Erythroblast (primary cell): Measurements from ENCODE around the gene COL11A1.
"Not testable (repeated sequence)": the region's sequence is repeated elsewhere in the genome, so short reads cannot be mapped to it uniquely, and the experiment has no call there.

Experiments used
- DNase-seq, 2 experiments: peaks; one replicate each; lab custom pipeline; 2025; lab: John Stamatoyannopoulos, UW
- GATA1 ChIP-seq: IDR thresholded peaks from 2 replicates; pipeline ENCODE4 v1.6.1; 2011; ENCODE audit warnings: low read depth, mild to moderate bottlenecking, control low read depth, low read length, moderate library complexity
- POLR2A ChIP-seq: IDR thresholded peaks from 2 replicates; pipeline ENCODE4 v1.6.1; 2011; ENCODE audit warnings: mild to moderate bottlenecking, low read length

COL11A1 gene

DNA sequence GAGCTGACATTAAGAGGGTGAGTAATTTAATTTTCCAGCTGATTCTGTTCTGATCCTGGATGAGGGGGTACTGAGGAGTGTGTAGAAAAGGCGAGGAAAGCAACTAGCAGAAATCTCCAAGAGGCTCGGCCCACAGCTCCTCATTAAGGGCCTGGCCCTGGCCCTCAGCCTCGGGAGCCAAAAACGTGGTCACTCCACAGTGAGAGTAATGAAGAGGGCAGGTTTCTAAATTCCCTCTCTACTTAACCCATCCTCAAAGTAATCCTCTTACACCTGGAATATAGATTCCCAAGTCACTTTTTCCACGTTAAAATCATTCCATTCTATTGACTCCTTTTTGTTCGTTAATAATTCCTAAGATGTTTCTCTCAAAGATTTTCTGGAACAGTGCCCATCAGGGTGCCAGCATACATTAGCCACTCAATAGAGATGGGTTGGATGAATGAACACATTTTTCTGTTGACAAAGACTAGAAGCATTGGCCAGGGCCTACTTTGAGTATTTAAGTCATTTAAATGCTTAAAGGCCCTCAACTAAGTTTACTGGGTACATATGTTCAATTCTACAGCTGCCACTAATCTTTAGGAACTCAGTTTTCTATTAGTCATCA lies 1.1 kb upstream of the COL11A1 start:
- no peak for DNase-seq
- TF ChIP-seq GATA1, result no peak
- TF ChIP-seq POLR2A, result no peak

DNA sequence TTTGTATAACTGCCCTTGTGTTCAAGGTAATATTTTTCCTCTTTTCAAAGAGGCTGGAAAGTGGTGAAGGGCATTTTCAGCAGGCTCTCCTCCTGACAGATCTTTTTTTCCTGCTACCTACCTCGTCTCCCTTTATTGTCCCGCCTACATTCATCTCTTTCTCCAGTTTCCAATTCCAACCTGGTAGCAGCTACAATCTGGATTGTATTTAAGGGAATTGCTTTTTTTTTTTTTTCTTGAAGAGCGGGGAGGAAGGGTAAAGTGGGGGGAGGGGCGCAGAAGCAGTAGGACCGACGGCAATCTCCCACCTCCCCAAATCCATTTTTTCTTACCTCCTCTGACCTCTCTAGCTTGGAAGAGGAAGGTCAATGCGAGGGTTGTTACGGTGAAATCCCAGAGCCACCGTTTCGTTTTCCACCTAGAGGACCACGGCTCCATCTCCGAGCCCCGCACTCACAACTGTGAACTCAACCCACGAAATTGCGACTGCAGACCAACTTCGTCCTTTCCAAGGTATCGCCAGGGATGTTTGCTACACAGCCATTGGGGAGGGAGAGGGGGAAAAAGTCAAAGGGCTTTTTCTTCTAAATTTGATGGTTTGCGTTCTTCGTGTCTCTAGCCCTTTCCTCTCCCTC lies 464 bp downstream of the COL11A1 start:
- DNase-seq, result no peak
- TF ChIP-seq GATA1, result no peak
- TF ChIP-seq POLR2A, result no peak

DNA sequence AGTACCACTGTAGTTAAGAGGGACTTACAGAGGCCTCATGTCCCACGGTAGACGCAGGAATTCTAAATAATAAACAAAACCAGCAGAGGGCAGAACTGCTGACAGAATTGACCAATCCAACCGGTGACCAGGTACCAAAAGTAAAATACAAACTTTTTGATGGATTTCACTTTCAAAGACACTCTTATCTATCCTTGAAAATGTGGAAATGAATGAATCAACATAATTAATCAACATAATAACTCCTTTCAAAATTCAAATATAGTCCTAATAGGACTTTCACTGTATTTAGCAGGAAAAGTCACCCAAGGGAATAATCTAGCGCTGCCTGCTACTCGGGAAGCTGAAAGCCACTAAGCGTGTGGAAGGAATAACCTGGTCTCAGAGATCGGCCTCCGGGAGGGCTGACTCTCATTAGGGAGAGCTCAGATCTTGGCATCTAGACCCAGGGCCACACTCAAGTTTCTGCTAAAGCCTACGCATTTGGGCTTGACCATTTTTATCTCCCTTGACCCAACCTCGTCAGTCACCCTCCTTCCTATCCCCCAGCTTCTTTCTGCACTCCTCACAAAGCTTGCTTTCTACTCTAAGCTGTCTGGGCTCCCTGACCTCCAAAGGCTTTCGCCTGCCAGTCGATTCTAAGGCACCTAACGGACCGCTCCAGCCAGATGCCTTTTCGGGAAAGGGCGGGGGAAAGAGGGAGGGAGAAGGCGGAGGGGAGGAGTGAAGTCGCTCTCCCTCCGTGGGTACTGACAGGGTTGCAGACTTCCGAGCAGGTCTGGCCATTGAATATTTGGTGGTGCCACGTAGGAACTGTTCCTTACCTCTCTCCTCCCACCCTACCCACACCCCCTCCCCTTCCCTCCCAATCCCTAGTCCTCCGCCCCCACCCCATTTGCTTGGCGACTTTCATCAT lies 1.6 kb downstream of the COL11A1 start:
- TF ChIP-seq GATA1 (no peak), POLR2A (no peak)
- DNase-seq, result peak; percentile 7 to 32

DNA sequence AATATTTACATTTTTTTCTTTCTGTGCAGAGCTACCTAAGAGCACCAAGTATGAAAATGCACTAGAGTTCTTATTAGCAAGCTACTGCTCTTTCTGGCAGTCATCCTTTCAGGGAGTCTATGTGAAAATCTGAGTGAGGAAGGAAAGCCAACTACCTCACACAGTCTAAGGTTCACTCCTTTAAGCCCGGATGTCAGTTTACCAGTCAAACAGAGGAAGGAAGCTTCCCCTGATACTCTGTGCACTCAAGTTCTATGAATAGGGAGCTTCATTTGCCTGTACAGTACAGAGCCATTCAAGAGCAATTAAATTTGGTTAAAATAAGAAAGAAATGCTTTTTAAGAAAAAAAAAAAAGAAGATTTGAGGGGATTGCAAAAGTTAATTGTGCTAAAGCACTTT lies 6.9 kb downstream of the COL11A1 start:
- DNase-seq, result no peak
- TF ChIP-seq GATA1 (no peak), POLR2A (no peak)

DNA sequence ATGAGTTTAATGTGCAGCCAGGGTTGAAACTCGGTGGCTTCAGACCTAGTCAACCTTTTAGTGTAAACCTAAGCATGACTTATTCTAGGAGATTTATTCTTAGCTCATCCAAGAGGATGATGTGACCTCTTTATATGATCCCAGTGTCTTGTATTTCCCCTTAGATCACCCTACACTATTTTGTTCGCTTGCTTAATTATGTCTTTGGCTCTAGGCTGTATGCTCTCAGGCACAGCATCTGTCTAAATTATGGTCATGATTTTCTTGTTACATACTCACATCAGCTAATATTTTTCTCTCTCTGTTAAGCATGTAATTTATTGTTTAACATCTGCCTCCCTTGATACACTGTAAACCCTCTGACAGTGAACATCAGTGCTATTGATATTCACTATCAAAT lies 19.1 kb downstream of the COL11A1 start:
- TF ChIP-seq GATA1 (no peak), POLR2A (no peak)
- no peak for DNase-seq

DNA sequence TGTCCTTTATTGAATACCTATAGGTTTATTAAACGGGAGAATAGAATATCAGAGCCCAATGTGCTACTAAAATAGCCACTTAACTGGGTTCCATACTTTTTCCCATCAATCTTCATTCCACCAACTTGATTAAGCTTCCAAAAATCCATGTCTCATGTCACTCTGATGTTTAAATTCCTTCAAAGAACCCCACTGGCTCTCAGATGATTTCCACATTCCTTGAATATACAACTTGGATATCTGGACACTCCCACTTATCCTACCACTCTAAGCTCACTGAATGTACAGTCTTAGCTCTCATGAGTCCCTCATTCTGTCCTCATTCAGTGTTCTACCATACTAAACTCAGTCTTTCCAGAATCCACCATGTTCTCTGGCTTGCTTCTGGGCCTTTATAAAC lies 21.1 kb downstream of the COL11A1 start:
- TF ChIP-seq GATA1 (no peak), POLR2A (no peak)
- no peak for DNase-seq

DNA sequence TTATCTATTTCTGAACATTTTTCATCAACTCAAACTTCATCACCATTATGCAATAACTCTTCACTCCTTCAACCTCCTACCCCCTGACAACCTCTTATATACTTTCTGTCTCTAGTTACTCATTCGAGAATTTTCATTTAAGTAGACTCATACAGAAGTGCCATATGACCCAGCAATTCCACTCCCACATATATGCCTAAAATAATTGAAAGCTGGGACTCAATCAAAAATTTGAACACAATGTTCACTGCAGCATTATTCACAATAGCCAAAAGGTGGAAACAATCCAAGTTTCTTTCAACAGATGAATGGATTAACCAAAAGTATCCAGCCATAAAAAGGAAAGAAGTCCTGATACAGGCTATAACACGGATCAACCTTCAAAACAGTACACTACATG lies 24.1 kb downstream of the COL11A1 start:
- no peak for DNase-seq
- TF ChIP-seq POLR2A (no peak), GATA1 (no peak)

DNA sequence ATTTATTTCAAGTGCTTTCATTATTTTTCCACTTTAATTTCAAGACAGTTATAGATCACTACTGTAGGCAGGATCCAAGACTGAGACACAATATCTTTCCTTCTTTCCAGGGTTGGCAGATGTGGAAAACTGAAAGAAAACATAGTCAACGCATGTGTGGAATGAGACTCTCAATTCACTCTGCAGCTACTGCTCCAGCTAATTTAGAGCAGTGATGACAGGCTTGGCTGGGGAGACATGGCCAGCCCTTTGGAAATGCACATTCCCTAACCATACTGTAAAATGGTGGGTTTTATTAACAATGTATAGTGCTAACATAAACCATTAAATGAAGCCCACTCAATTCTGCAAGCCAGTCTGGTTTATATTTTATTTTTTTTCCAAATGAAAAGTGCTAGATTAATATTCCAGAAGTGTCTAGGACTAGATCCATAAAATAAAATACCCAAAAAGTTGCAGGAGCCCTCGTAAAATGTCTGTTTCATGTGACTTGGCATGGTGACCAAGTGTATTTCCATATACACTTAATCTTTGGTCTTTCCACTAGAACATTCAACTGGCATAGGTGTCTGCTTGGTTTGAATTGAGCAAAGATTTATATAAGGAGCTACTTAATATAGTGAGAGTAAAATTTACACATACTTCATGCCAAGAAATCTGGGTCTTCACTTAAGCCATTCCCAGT lies 32.9 kb downstream of the COL11A1 start:
- no peak for DNase-seq
- TF ChIP-seq POLR2A (no peak), GATA1 (no peak)

DNA sequence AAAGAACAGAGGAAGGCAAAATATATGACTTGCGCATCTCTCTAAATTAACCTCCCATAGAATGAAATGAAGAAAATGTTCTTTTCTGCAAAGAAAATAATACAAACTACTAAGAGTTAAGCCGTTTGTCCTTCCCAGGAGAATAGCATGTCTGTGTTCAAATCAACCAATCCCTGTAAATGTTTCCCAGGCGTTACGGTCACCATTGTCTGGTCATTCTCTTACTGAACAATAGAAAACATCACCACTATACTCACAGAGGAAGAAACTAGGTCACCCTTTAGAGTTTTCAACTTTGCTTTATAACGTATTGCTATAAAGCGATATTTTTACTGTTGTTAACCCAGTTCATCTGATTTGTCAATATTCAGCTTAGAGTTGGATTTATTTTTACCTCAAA lies 34.1 kb downstream of the COL11A1 start:
- no peak for DNase-seq
- TF ChIP-seq GATA1, result no peak
- TF ChIP-seq POLR2A, result no peak

DNA sequence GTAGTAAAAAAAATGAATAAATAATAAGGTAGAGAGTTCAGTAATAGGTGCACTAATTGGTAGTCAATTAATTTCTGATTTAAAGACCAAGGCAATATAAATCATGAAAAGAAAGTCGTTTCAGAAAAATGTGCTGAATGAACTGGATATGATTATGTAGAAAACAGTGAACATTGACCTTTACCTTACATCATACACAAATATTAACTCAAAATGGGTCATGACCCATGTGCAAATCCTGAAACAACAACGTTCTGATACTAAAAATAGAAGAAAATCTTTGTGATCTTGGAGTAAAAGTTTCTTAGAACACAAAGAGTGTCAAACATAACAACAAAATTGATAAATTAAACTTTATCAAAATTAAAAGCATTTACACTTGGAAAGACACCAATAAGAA lies 39.1 kb downstream of the COL11A1 start:
- DNase-seq, result no peak
- no peak for TF ChIP-seq POLR2A
- TF ChIP-seq GATA1, result no peak

DNA sequence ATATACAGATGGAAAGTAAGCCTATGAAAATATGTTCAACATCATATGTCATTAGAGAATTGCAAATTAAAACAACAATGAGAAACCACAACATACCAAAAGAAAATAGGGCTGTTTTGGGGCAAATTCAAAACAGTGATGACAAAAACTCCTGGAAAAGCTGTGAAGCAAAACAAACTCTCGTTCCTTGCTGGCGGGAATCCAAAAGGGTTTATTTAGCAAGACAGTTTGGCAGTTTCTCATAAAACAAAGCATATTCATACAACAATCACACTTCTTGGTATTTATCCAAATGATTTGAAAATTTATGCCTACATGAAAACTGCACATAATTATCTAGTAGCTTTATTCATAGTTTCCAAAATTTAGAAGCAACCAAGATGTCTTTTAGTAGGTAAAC lies 44.4 kb downstream of the COL11A1 start:
- TF ChIP-seq POLR2A, result no peak
- no peak for TF ChIP-seq GATA1
- DNase-seq, result no peak

DNA sequence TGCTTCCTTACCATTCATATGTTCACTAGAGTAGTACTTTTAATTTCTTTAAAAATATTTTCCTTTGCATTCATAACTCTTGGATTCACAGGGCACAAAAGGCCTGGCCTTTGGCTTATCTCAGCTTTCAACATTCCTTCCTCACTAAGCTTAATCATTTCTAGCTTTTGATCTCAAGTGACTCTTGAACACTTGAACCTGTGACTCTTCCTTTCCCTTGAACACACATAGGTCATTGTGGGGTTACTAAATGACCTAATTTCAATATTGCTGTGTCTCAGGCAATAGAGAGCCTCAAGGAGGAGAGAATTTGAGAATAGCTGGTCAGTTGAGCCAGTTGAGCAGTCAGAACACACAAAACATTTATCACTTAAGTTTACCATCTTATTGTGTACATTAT lies 49.9 kb downstream of the COL11A1 start:
- no peak for DNase-seq
- TF ChIP-seq GATA1 (no peak), POLR2A (no peak)

DNA sequence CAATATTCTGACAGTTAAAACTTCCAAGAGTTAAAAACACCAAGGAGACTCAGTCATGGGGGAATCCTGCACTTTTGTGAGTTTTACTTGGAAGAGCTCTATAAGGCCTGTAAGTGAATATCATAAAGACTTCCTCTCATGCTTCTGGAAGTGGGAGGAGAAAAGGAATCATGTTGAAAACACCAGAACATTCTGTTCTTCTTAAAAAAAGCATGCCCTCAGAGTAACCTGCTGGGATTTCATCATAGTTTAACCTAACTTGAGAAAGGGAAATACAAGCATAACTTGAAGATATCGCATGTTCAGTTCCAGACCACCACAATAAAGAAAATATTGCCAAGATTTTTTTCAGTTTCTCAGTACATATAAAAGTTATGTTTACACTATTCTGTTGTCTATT lies 51.9 kb downstream of the COL11A1 start:
- no peak for DNase-seq
- TF ChIP-seq POLR2A (no peak), GATA1 (no peak)

DNA sequence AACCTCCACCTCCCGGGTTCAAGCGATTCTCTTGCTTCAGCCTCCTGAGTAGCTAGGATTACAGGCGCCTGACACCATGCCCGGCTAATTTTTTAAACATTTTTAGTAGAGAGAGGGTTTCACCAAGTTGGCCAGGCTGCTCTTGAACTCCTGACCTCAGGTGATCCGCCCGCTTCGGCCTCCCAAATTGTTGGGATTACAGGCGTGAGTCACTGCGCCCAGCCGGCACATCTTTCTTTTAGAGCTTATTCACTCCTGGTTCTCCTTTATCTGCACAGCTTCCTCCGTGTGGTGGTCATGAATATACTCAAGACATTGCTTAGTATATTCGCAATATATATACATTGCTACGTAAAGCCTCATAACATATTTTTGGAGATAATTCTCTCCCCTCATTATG lies 80.2 kb downstream of the COL11A1 start:
- not testable (repeated sequence) for DNase-seq
